ENCODE measurements around the gene IVD.

Gene IVD

DNA sequence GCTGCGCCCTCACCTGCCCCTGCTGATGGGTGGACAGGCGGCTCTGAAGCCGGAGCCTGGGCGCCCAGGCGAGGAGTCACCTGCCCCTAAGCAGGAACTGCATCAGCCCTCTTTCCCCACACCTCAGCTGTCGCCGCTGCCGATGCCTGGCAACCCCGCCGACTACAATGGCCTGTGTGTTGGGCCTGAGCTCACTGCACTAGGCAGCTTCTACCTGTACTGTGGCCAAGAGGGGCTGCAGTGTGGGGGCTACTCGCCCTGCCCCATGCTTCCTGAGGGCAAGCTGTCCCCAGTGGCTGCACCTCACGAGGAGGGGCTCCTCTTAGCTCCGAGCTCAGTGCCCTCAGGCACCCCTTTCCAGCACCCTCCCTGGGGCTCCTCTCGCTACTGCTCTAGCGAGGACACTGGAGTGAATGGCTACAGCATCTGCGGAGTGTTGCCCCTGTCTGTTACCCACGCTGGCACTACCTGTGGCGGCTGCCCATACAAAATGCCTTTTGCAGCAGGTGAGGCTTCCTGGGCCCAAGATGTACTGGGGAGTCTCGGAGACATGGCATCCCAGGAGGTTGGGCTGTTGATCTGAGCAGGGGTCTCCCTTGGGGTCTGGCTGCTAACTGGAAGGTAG is 53.9 kb downstream of the IVD start:
- DNase-seq, result no peak
- ATAC-seq, result no peak

DNA sequence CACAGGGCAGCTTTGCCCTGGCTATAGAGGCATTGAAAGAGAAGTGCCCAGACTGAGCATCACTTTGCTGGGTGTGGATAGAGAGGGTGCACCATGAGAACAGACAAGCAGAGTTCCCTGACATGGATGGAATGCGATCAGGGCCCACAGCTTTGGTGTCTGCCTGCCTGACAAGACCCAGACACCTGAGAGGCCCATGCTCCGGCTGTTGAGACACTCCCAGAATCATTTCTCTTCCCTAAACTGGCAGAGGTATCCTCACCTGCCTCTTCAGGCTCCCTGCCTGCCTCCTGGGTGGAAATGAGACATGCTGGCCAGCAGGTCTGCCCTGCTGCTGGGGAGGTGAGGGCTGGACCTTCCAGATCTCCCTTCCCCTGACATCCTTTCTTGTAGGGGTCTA is 54.8 kb downstream of the IVD start:
- ATAC-seq, result no peak

DNA sequence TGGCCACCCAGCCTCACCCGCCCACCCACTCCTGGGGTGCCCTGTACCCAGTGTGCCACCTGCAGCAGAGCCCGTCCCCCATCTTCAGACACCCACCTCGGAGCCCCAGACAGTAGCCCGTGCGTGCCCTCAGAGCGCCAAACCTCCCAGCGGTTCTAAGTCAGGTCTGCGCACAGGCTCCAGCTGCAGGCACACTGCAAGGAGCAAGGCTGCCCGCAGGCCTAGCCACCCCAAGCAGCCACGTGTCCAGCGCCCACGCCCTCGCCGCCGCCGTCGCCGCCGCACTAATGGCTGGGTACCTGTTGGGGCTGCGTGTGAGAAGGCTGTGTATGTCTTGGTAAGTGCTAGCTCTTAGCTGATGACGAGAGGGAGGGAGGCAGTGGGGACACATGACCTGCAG is 56.4 kb downstream of the IVD start:
- ATAC-seq (no peak), DNase-seq (no peak)

More for the DNA sequence above, 54.8 kb downstream of the IVD start:
- no peak for DNase-seq

GRCh38 chr15:40463279-40463678 is 57.7 kb downstream of the IVD start:
- DNase-seq, result no peak
- ATAC-seq, result no peak

DNA sequence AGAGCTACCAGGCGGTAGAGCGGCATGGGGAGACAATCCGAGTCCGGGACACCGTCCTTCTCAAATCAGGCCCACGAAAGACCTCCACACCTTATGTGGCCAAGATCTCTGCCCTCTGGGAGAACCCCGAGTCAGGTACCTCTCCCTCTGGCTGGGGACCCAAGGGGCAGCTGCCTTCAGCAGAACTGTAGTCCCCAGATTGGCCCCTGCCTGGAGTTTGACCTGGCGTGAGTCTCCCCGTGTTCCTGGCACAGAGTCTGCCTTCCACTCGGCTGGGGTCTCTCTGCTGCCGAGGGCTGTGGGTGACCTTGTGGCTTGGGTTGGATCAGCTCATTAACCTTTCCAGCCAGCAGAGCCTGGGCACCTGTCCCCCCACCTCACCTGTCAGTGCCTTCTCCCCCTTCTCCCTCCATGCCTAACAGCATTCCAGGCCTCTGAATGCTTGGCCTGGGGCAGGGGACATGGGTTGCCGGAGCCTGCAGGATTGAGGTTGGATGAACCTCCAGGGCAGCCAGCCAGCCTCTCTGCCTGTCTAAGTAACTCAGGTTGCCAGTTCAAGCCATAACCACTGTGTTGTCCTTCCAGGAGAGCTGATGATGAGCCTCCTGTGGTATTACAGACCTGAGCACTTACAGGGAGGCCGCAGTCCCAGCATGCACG is 58.4 kb downstream of the IVD start:
- no peak for DNase-seq
- ATAC-seq, result no peak

- ATAC-seq (peak; percentile 7), DNase-seq (no peak)
Measured at GRCh38 chr15:40464595-40465185, 59.1 kb downstream of the IVD start.

GRCh38 chr15:40465939-40466338 is 60.3 kb downstream of the IVD start:
- DNase-seq (no peak), ATAC-seq (no peak)

- no peak for ATAC-seq
- no peak for DNase-seq
Measured at GRCh38 chr15:40466426-40467260, 61.0 kb downstream of the IVD start.

DNA sequence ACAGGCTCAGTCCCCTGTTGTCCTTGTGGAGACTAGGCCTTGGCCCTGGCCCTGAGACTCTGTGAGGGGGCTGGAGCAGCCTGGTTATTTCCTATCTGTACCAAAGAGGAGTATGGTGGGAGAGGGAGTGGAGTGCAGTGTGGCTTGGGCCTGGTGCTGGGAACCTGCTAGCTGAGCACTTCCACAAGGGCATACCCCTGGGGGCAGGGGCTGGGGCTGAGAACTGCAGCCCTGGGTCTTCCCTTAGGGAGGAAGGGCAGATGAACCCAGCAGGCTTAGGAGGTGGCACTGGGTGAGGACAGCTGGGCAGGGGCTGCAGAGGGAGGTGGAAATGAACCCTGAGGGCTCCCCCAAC is 61.6 kb downstream of the IVD start:
- no peak for DNase-seq
- no peak for ATAC-seq

- no peak for DNase-seq
- no peak for ATAC-seq
Measured at GRCh38 chr15:40468898-40469331, 63.3 kb downstream of the IVD start.

- ATAC-seq (peak; percentile 10), DNase-seq (no peak)
Measured at GRCh38 chr15:40469776-40470390, 64.3 kb downstream of the IVD start.

DNA sequence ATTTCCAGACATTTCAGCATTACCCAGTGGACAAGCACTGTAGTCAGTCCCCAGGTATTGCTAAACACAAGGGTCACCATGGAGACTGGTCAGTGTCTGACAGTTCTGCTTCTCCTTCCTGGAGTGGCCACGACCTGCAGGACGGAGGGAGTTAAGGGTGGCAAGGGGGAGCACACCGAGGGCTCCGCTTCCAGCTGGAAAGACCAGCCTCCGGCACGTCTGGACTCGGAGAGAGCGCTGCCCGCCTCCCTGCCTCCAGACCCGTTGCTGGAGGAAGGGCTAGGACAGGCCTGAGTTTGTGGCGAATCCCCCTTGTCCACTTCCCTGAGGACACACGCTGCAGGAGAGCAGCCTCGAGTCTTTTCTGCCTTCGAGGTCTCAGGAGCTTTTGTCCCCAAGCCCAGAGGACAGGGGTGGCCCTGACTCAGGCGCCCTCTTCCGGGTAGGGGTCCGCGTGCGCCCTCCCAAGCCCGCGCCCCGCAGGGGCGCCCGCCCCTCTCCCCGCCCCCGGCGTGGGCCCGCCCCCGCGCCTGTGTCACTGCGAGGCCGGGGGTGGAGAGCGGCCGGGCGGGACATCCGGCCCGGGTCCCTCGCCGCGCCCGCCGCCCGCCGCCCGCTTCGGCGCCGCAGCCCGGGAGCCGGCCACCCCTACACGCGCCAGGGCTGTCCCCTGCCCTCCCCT is 65.0 kb downstream of the IVD start, which contains the start of gene CHST14:
CHST14 (plus strand) TSS at position 562 of the 682 bp plus-strand sequence. CDS start 230 bp downstream, outside the sequence.
- peak; percentile 58 for DNase-seq
- ATAC-seq, result peak; percentile 51
